Astrocyte (in vitro differentiated cells and primary cell): ENCODE results near the gene TOR1AIP1. TPM values are rescaled to one million over a fixed set of nuclear protein-coding genes. Genes with fewer than 3 reads are reported as not detected.

ENCODE experiments used
- DNase-seq: peaks from one replicate; pipeline ENCODE4 v3.0.0-alpha.2; 2010; ENCODE audit warnings: low read depth
- FAIRE-seq: peaks from 2 replicates; lab custom pipeline; 2011; peaks lifted over from hg19 to GRCh38; lab: Jason Lieb, UNC
- H2AFZ ChIP-seq: 2 replicates; pipeline ENCODE4 v1.6.0; 2012; ENCODE audit warnings: low read depth, low read length, inconsistent platforms
- H3K27ac ChIP-seq: 2 replicates; pipeline ENCODE4 v1.5.1; 2011; ENCODE audit warnings: low read depth, low read length, inconsistent platforms
- H3K27me3 ChIP-seq: 2 replicates; pipeline ENCODE4 v1.6.0; 2011; ENCODE audit warnings: low read length, inconsistent platforms; ENCODE audit not compliant: insufficient read depth
- H3K36me3 ChIP-seq: 2 replicates; pipeline ENCODE4 v1.5.1; 2011; ENCODE audit warnings: low read length, inconsistent platforms; ENCODE audit not compliant: insufficient read depth
- H3K4me1 ChIP-seq: 2 replicates; pipeline ENCODE4 v1.5.1; 2011; ENCODE audit warnings: low read length, inconsistent platforms; ENCODE audit not compliant: insufficient read depth
- H3K4me2 ChIP-seq: 2 replicates; pipeline ENCODE4 v1.6.0; 2012; ENCODE audit warnings: low read length, inconsistent platforms
- H3K4me3 ChIP-seq: 2 replicates; pipeline ENCODE4 v1.5.1; 2011; ENCODE audit warnings: low read depth, mild to moderate bottlenecking, low read length, inconsistent platforms; ENCODE audit not compliant: insufficient read depth
- H3K79me2 ChIP-seq: 2 replicates; pipeline ENCODE4 v1.6.0; 2012; ENCODE audit warnings: mild to moderate bottlenecking, low read length, inconsistent platforms; ENCODE audit not compliant: insufficient read depth
- H3K9ac ChIP-seq: 2 replicates; pipeline ENCODE4 v1.6.0; 2012; ENCODE audit warnings: mild to moderate bottlenecking, low read length, inconsistent platforms
- H3K9me3 ChIP-seq: 2 replicates; pipeline ENCODE4 v1.5.1; 2012; ENCODE audit warnings: low read depth, mild to moderate bottlenecking, low read length, inconsistent platforms; ENCODE audit not compliant: insufficient read depth
- H4K20me1 ChIP-seq: 2 replicates; pipeline ENCODE4 v1.6.0; 2012; ENCODE audit warnings: low read length, inconsistent platforms; ENCODE audit not compliant: insufficient read depth
- H3K27ac Mint-ChIP-seq: one replicate; pipeline ENCODE4 v1.8.0; 2021; ENCODE audit warnings: mild to moderate bottlenecking, mixed read lengths; ENCODE audit not compliant: unreplicated experiment
- H3K27me3 Mint-ChIP-seq: one replicate; pipeline ENCODE4 v1.8.0; 2021; ENCODE audit warnings: low read depth, mixed read lengths; ENCODE audit not compliant: unreplicated experiment
- H3K36me3 Mint-ChIP-seq: one replicate; pipeline ENCODE4 v1.8.0; 2021; ENCODE audit warnings: low read depth, mixed read lengths; ENCODE audit not compliant: unreplicated experiment
- H3K4me1 Mint-ChIP-seq: one replicate; pipeline ENCODE4 v1.8.0; 2021; ENCODE audit warnings: low read depth, mixed read lengths; ENCODE audit not compliant: unreplicated experiment
- H3K4me3 Mint-ChIP-seq: one replicate; pipeline ENCODE4 v1.8.0; 2021; ENCODE audit warnings: mild to moderate bottlenecking, moderate library complexity, mixed read lengths; ENCODE audit not compliant: unreplicated experiment
- H3K9me3 Mint-ChIP-seq: one replicate; pipeline ENCODE4 v1.8.0; 2021; ENCODE audit warnings: mild to moderate bottlenecking, mixed read lengths; ENCODE audit not compliant: unreplicated experiment
- EZH2 ChIP-seq: IDR thresholded peaks from 2 replicates; pipeline ENCODE4 v1.6.1; 2012; ENCODE audit warnings: mild to moderate bottlenecking, low read length, inconsistent platforms; ENCODE audit not compliant: insufficient read depth
- total RNA-seq: library from RNA; stranded (reverse); gene quantifications from 2 replicates; pipeline ENCODE4 v1.2.1, GENCODE V29; 2021
- TF ChIP-seq, protein P1 (sequence below): IDR thresholded peaks from 2 replicates; pipeline ENCODE4 v1.5.1; 2011; ENCODE audit warnings: low read depth, mild to moderate bottlenecking, inconsistent platforms, low read length, moderate library complexity; ENCODE audit not compliant: insufficient read depth

TOR1AIP1 gene
- total RNA-seq, 1 donor from 2014 or later, result 37.4 TPM

DNA sequence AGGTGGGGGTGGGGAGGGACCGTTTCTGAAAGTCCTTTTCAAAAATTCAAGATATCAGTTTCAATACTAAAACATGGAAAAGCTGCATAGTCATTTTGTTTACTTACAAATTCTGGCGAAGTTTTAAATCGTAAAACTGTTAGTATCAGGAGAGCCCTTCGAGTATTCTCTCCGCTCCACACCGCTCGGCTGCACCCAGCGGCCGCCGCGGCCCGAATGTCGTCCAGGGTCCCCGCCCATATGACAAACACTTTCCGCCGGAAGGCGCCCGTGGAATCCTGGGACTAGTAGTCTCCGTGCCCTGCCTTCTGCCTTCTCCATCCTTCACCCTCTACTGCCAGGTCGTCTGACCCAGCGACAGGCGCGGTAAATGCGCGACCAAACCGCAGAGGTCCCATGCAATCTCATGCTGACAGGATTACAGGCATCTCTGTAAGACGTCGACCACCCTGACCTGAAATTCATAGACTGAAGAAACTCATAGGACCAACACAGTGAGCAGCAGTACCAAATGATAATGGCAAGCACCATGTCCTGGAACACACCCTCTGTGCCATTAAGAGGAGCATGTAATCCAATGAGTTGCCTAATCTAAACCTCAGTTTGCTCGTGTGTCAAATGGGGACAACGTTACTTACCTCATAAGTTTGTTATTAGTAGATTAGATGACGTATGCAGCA is 4.4 kb upstream of the TOR1AIP1 start, which contains the start of gene TOR1AIP2:
Gene TOR1AIP2, minus strand, starts transcription at position 218 of the 680 bp plus-strand sequence. CDS start 25,138 bp downstream, outside the sequence.
- H3K36me3 Mint-ChIP-seq, result peaks cover 7% of the 10 kb centered on the region
- peak within 1 kb of the TSS; percentile 97 for H3K4me3 Mint-ChIP-seq
- H3K27me3 ChIP-seq, result no peaks in the 10 kb centered on the region
- no peak for TF ChIP-seq EZH2
- TF ChIP-seq, protein P1, sequence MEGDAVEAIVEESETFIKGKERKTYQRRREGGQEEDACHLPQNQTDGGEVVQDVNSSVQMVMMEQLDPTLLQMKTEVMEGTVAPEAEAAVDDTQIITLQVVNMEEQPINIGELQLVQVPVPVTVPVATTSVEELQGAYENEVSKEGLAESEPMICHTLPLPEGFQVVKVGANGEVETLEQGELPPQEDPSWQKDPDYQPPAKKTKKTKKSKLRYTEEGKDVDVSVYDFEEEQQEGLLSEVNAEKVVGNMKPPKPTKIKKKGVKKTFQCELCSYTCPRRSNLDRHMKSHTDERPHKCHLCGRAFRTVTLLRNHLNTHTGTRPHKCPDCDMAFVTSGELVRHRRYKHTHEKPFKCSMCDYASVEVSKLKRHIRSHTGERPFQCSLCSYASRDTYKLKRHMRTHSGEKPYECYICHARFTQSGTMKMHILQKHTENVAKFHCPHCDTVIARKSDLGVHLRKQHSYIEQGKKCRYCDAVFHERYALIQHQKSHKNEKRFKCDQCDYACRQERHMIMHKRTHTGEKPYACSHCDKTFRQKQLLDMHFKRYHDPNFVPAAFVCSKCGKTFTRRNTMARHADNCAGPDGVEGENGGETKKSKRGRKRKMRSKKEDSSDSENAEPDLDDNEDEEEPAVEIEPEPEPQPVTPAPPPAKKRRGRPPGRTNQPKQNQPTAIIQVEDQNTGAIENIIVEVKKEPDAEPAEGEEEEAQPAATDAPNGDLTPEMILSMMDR, result no peak
- peak within 1 kb of the TSS; percentile 85 for H3K9ac ChIP-seq
- peak within 1 kb of the TSS; percentile 70 for H3K27ac ChIP-seq
- H3K4me2 ChIP-seq, result peak within 1 kb of the TSS; percentile 87
- peaks cover 17% of the 10 kb centered on the region for H3K4me1 ChIP-seq
- peak within 1 kb of the TSS; percentile 80 for H3K4me3 ChIP-seq
- H3K36me3 ChIP-seq, result peaks cover 9% of the 10 kb centered on the region
- FAIRE-seq (no peak), DNase-seq (peak; percentile 57)
- no peaks in the 10 kb centered on the region for H3K9me3 ChIP-seq
- H3K9me3 Mint-ChIP-seq, result no peaks in the 10 kb centered on the region
- peaks cover 55% of the 10 kb centered on the region for H3K79me2 ChIP-seq
- peaks cover 14% of the 10 kb centered on the region for H3K4me1 Mint-ChIP-seq
- H2AFZ ChIP-seq, result peak within 1 kb of the TSS; percentile 74
- H3K27ac Mint-ChIP-seq, result peak within 1 kb of the TSS; percentile 91
- H3K27me3 Mint-ChIP-seq, result no peaks in the 10 kb centered on the region
- peaks cover 45% of the 10 kb centered on the region for H4K20me1 ChIP-seq

DNA sequence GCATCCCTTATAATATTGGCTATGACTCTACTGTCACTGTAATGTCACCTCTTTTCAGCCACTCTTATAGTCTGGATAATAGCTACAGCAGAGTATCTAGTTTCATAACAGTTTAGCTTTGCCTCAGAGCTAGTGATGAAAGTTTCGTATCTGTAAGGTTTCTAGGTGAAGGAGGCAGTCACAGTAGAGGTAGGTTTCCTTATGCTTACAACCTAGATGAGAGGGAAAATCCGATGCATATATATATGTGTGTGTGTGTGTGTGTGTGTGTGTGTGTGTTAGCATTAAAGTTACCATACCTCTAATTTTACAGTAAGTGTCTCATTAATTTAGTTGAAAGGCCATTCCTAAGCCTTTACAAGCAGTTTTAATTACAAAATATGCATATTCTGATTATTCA is 2.3 kb upstream of the TOR1AIP1 start:
- H3K9ac ChIP-seq, result no peak overlapping the region
- no peak overlapping the region for H3K27ac ChIP-seq
- H3K79me2 ChIP-seq, result peaks cover 52% of the 10 kb centered on the region
- no peak overlapping the region for H3K4me3 ChIP-seq
- no peak overlapping the region for H3K27ac Mint-ChIP-seq
- H4K20me1 ChIP-seq, result peaks cover 36% of the 10 kb centered on the region
- no peaks in the 10 kb centered on the region for H3K27me3 Mint-ChIP-seq
- no peak for TF ChIP-seq EZH2
- TF ChIP-seq, protein P1, result no peak
- no peaks in the 10 kb centered on the region for H3K9me3 Mint-ChIP-seq
- H3K4me3 Mint-ChIP-seq, result no peak overlapping the region
- H3K4me1 Mint-ChIP-seq, result peaks cover 10% of the 10 kb centered on the region
- peaks cover 23% of the 10 kb centered on the region for H3K4me1 ChIP-seq
- no peak for DNase-seq
- no peaks in the 10 kb centered on the region for H3K9me3 ChIP-seq
- FAIRE-seq, result no peak
- H2AFZ ChIP-seq, result no peak overlapping the region
- H3K4me2 ChIP-seq, result no peak overlapping the region
- H3K27me3 ChIP-seq, result no peaks in the 10 kb centered on the region
- peaks cover 2% of the 10 kb centered on the region for H3K36me3 ChIP-seq
- peaks cover 3% of the 10 kb centered on the region for H3K36me3 Mint-ChIP-seq

DNA sequence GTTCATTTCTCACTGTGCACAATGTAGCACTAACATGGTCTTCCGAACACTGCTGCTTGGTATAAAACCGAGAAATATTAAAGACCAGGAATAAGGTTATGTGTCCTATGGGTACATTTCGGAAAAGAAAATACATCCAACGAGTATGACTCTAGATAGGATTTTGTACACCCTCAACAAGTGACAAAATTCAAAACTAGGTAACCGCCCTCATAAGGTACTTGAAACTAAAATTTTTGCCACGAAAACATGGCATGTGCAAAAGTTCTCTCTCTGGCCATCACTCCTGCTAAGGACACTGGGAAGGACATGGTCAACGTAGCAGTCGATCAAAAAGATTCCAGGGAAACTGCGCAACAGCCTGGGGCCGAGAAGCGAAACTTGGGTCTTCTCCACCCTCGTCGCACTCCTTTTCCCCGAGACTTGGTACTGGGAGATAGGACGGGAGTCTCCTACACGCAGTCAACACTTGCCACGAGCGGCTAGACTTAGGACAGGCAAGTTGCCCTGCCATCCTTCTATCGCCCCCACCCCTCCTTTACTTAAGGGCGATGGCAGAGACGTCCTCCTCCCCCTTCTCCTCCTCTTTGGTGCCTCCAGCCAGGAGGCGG is 338 bp upstream of the TOR1AIP1 start:
- Histone ChIP-seq H3K9ac (peak overlapping the region; percentile 98), H3K4me1 (peaks cover 12% of the 10 kb centered on the region), H3K36me3 (peaks cover 10% of the 10 kb centered on the region), H3K9me3 (no peaks in the 10 kb centered on the region), H2AFZ (peak overlapping the region; percentile 98), H3K27me3 (no peaks in the 10 kb centered on the region), H3K79me2 (peaks cover 44% of the 10 kb centered on the region), H4K20me1 (peaks cover 16% of the 10 kb centered on the region), H3K4me3 (peak overlapping the region; percentile 88), H3K4me2 (peak overlapping the region; percentile 83), H3K27ac (peak overlapping the region; percentile 100)
- Mint-ChIP-seq H3K27me3 (no peaks in the 10 kb centered on the region), H3K9me3 (no peaks in the 10 kb centered on the region), H3K36me3 (peaks cover 3% of the 10 kb centered on the region), H3K4me1 (peaks cover 10% of the 10 kb centered on the region), H3K4me3 (peak overlapping the region; percentile 93), H3K27ac (peak overlapping the region; percentile 100)
- TF ChIP-seq EZH2, result no peak
- TF ChIP-seq, protein P1, result no peak
- DNase-seq, result peak; percentile 90
- FAIRE-seq, result no peak
